Testis (tissue), 3 donors: ENCODE measurements around the gene ZNF425. TPM values are rescaled to one million over a fixed set of nuclear protein-coding genes. Genes with fewer than 3 reads are reported as not detected.
A peak's percentile ranks its signal among the peaks of the same experiment; 100 is the strongest.

Experiments used
- DNase-seq: peaks from one replicate; pipeline ENCODE4 v3.0.0-alpha.2; 2019
- H3K27ac ChIP-seq, 2 donors: fragments of 200-600 bp; sonication (generic); one replicate each; pipeline ENCODE4 v1.5.1; 2019
- H3K27me3 ChIP-seq: fragments of 200-600 bp; sonication (generic); one replicate; pipeline ENCODE4 v1.5.1; 2019
- H3K36me3 ChIP-seq: fragments of 200-600 bp; sonication (generic); one replicate; pipeline ENCODE4 v1.5.1; 2017; ENCODE audit warnings: low read depth; ENCODE audit errors: missing control alignments
- H3K4me1 ChIP-seq: fragments of 200-600 bp; sonication (generic); one replicate; pipeline ENCODE4 v1.5.1; 2019
- H3K4me3 ChIP-seq, 2 donors: fragments of 200-600 bp; sonication (generic); one replicate each; pipeline ENCODE4 v1.5.1; 2017 to 2019
- H3K9me3 ChIP-seq: fragments of 200-600 bp; sonication (generic); one replicate; pipeline ENCODE4 v1.5.1; 2017
- CTCF ChIP-seq, 3 experiments: fragments of 450-650 bp in 2 of 3; fragments of 200-600 bp in 1 of 3; sonication (generic) in 1 of 3; IDR thresholded peaks; one replicate each; pipeline ENCODE4 v1.5.1; 2016 to 2019; ENCODE audit warnings: antibody characterized with exemption in 3 of 3, mild to moderate bottlenecking in 2 of 3, moderate library complexity in 1 of 3
- POLR2A ChIP-seq: fragments of 450-650 bp; IDR thresholded peaks from one replicate; pipeline ENCODE4 v1.6.1; 2017; ENCODE audit warnings: antibody characterized with exemption, mild to moderate bottlenecking, moderate library complexity
- WGBS, 2 donors: methylation state at CpG; one replicate each; pipeline ENCODE4 v1.1.5; 2018; 5-methylcytosine and 5-hydroxymethylcytosine counted together
- intact Hi-C: fragments of 100-400 bp; cut with DNase I; formaldehyde crosslinking; loops from one replicate; pipeline ENCODE4 v1.15.1; 2023; ENCODE audit warnings: low total_unique reads
- polyA plus RNA-seq: library from polyadenylated mRNA; stranded (reverse); fragments of 350-450 nt; fragmentation: Illumina TruSeq; extraction: RNeasy Lipid Tissue Mini Kit (QIAGEN cat#74804); gene quantifications from one replicate; pipeline ENCODE4 v1.2.3, GENCODE V29; 2014; ENCODE audit warnings: low read depth, low replicate concordance; ENCODE audit not compliant: insufficient read depth
- total RNA-seq, 2 donors: library from RNA; depleted of rRNA; stranded (reverse); fragments of >200 nt; gene quantifications; one replicate each; pipeline ENCODE4 v1.2.3, GENCODE V29; 2016

Gene ZNF425
- total and polyA plus RNA-seq, 3 donors from 2014 or later, result 3.0 to 4.3 (median 3.4) TPM

- no peak for DNase-seq
- no peak overlapping the region for H3K4me3 ChIP-seq
- no peaks in the 10 kb centered on the region for H3K27me3 ChIP-seq
- no peaks in the 10 kb centered on the region for H3K36me3 ChIP-seq
- H3K27ac ChIP-seq, result no peak overlapping the region
- intact Hi-C loops, result no loop called here
- 90 to 93% methylated on average over 8 to 12 of the region's 12 CpGs for WGBS, 2 donors
- H3K9me3 ChIP-seq, result no peaks in the 10 kb centered on the region
- TF ChIP-seq POLR2A, result no peak
- TF ChIP-seq CTCF (IDR thresholded peaks at IDR 0.05), result no peak
- H3K4me1 ChIP-seq, result no peaks in the 10 kb centered on the region
Observed at GRCh38 chr7:149109969-149110368, 16.2 kb downstream of the ZNF425 start.

- Histone ChIP-seq H3K9me3 (no peaks in the 10 kb centered on the region), H3K4me3 (peak overlapping the region in 1 of 2 donors; percentile 38), H3K4me1 (no peaks in the 10 kb centered on the region), H3K27me3 (no peaks in the 10 kb centered on the region), H3K27ac (no peak overlapping the region), H3K36me3 (no peaks in the 10 kb centered on the region)
- TF ChIP-seq CTCF (IDR thresholded peaks at IDR 0.05) (no peak), POLR2A (no peak)
- WGBS, 2 donors, result 51 to 86% methylated on average over 13 to 25 of the region's 25 CpGs
- intact Hi-C loops, result no loop called here
- no peak for DNase-seq
Observed at GRCh38 chr7:149104749-149105148, 21.4 kb downstream of the ZNF425 start.

GRCh38 chr7:149104214-149104613 is 21.9 kb downstream of the ZNF425 start:
- H3K27me3 ChIP-seq, result no peaks in the 10 kb centered on the region
- H3K4me3 ChIP-seq, result peak overlapping the region in 1 of 2 donors; percentile 38
- TF ChIP-seq POLR2A (no peak), CTCF (IDR thresholded peaks at IDR 0.05) (no peak)
- intact Hi-C loops, result no loop called here
- no peaks in the 10 kb centered on the region for H3K9me3 ChIP-seq
- H3K36me3 ChIP-seq, result no peaks in the 10 kb centered on the region
- 83 to 93% methylated on average over 25 to 35 of the region's 35 CpGs for WGBS, 2 donors
- DNase-seq, result no peak
- no peak overlapping the region for H3K27ac ChIP-seq
- H3K4me1 ChIP-seq, result no peaks in the 10 kb centered on the region

DNA sequence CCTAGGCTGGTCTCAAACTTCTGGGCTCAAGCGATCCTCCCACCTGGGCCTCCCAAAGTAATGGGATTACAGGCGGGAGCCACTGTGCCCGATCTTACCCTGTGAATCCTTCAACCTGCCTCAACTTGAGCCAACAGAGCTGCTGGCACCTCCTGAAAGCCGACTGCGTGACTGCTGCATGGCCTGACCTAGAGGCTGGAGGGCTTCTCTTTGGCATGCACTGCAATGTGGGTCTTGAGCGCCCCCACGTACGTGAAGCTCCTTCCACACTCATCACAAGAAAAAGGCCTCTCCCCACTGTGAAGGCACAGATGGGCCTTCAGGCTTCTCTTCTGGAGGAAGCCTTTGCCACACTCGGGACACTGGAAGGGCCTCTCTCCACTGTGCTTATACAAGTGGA is 22.7 kb downstream of the ZNF425 start:
- Histone ChIP-seq H3K27me3 (no peaks in the 10 kb centered on the region), H3K4me3 (no peak overlapping the region), H3K27ac (no peak overlapping the region), H3K36me3 (no peaks in the 10 kb centered on the region), H3K4me1 (no peaks in the 10 kb centered on the region), H3K9me3 (no peaks in the 10 kb centered on the region)
- TF ChIP-seq CTCF (IDR thresholded peaks at IDR 0.05) (no peak), POLR2A (no peak)
- WGBS, 2 donors, result 67 to 81% methylated on average over 5 to 9 of the region's 9 CpGs
- no peak for DNase-seq
- intact Hi-C loops, result no loop called here

DNA sequence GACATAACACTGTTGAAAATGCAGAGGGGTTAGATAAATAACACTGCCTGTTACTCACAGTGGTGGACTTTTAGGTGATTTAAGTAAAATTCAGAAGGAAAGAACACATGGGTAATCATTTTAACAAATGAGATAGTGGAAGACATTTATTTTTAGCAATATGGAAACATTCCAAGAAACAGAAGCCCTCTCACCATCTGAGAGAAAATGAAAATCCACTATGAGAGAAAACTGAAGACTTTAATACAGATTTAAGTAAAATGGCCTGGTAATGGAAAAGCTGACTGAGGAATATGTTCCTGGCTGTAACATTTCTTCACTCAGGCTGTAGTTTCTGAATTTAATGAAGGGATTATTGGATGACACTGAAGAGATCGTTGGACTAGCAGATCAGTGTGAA is 23.5 kb downstream of the ZNF425 start:
- 61 to 77% methylated on average over 1 of the region's 1 CpG for WGBS, 2 donors
- Histone ChIP-seq H3K27me3 (no peaks in the 10 kb centered on the region), H3K4me3 (no peak overlapping the region), H3K4me1 (no peaks in the 10 kb centered on the region), H3K9me3 (no peaks in the 10 kb centered on the region), H3K27ac (no peak overlapping the region), H3K36me3 (no peaks in the 10 kb centered on the region)
- intact Hi-C loops, result no loop called here
- TF ChIP-seq CTCF (IDR thresholded peaks at IDR 0.05) (no peak), POLR2A (no peak)
- DNase-seq, result no peak
